PFSK-1 (cell line): ENCODE measurements around the gene DOCK8.

Experiments used
- FOXP2 ChIP-seq: optimal IDR thresholded peaks from 2 replicates; pipeline ENCODE3; 2011; ENCODE audit warnings: borderline replicate concordance, control low read depth, inconsistent platforms; ENCODE audit not compliant: insufficient read depth; ENCODE audit errors: extremely low read length, extremely low read depth
- POLR2AphosphoS5 ChIP-seq: IDR thresholded peaks from 2 replicates; pipeline ENCODE4 v1.6.1; 2012; ENCODE audit warnings: low read depth, mild to moderate bottlenecking, control low read depth, low read length, moderate library complexity
- SIN3A ChIP-seq: IDR thresholded peaks from 2 replicates; pipeline ENCODE4 v1.6.1; 2012; ENCODE audit warnings: mild to moderate bottlenecking, low read length, moderate library complexity, borderline replicate concordance; ENCODE audit not compliant: insufficient read depth
- TAF1 ChIP-seq: IDR thresholded peaks from 2 replicates; pipeline ENCODE4 v1.6.1; 2012; ENCODE audit warnings: low read length, control low read depth, borderline replicate concordance; ENCODE audit not compliant: insufficient read depth
- TF ChIP-seq, protein P1 (sequence below), 2 experiments: IDR thresholded peaks; 2 replicates each; pipeline versions ENCODE4 v1.6.1 to v1.8.0; 2011 to 2012; ENCODE audit warnings: low read depth in 2 of 2, low read length in 2 of 2, control low read depth in 1 of 2, inconsistent platforms in 1 of 2, mild to moderate bottlenecking in 1 of 2, moderate library complexity in 1 of 2; ENCODE audit not compliant: insufficient read depth in 1 of 2

DOCK8 gene

DNA sequence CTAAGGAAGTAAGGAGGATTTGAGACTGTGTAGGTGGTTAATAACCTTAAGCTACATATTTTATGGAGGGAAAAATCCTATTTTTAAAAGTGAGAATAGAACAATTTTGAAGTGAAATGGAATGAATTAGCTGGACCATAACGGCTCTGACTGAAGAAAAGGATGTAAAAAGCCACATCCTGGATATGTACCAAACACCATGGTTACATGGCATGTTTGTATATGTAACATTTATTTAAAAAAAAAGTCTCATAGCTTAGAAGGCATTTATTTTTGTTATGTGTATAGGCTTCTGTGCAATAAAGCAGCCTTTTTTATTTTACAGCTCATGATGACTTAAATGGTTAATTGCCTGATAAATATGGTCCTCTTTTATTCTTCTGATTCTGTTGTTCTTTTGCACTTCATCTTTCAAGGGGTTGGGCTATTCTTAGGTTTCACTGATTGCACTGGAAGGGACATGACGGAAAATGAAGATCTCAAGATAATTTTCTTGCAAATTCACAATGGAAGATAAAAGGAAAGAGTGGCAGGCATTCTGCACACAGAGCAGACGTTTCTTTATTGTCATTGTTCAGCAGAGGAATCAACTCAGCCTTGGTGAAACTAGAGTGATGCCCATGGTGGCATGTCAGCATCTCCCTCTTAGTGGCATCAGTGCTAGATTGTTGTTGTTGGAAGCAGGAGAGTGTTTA, 63.1 kb downstream of the DOCK8 start:
- TF ChIP-seq POLR2AphosphoS5 = no peak
- TF ChIP-seq, protein P1, sequence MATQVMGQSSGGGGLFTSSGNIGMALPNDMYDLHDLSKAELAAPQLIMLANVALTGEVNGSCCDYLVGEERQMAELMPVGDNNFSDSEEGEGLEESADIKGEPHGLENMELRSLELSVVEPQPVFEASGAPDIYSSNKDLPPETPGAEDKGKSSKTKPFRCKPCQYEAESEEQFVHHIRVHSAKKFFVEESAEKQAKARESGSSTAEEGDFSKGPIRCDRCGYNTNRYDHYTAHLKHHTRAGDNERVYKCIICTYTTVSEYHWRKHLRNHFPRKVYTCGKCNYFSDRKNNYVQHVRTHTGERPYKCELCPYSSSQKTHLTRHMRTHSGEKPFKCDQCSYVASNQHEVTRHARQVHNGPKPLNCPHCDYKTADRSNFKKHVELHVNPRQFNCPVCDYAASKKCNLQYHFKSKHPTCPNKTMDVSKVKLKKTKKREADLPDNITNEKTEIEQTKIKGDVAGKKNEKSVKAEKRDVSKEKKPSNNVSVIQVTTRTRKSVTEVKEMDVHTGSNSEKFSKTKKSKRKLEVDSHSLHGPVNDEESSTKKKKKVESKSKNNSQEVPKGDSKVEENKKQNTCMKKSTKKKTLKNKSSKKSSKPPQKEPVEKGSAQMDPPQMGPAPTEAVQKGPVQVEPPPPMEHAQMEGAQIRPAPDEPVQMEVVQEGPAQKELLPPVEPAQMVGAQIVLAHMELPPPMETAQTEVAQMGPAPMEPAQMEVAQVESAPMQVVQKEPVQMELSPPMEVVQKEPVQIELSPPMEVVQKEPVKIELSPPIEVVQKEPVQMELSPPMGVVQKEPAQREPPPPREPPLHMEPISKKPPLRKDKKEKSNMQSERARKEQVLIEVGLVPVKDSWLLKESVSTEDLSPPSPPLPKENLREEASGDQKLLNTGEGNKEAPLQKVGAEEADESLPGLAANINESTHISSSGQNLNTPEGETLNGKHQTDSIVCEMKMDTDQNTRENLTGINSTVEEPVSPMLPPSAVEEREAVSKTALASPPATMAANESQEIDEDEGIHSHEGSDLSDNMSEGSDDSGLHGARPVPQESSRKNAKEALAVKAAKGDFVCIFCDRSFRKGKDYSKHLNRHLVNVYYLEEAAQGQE (IDR thresholded peaks at IDR 0.05; ENCODE audit: insufficient read depth in 1 of 2, low read depth in 2 of 2, low read length in 2 of 2) = no peak

DNA sequence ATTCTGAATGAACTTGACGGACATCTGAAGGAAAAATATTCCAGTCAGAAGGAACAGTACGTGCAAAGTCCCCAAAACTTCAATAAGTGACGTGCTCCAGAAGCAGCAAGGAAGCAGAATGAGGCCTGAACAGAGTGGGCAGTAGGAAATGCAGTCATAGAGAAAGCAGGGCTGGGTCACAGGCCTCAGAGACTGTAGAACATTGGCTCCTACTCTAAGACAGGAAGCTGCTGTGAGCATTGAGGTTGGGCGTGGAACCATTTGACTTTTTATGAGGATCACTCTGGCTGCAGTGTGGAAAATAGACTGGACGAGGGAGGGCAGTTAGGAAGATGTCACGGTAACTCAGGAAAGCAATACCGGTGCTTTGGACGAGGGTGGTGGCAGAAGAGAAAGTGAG, 64.0 kb downstream of the DOCK8 start:
- TF ChIP-seq POLR2AphosphoS5 (no peak), TAF1 (no peak), FOXP2 (no peak), SIN3A (no peak)
- TF ChIP-seq, protein P1 (IDR thresholded peaks at IDR 0.05; ENCODE audit: insufficient read depth in 1 of 2, low read depth in 2 of 2, low read length in 2 of 2) = no peak

DNA sequence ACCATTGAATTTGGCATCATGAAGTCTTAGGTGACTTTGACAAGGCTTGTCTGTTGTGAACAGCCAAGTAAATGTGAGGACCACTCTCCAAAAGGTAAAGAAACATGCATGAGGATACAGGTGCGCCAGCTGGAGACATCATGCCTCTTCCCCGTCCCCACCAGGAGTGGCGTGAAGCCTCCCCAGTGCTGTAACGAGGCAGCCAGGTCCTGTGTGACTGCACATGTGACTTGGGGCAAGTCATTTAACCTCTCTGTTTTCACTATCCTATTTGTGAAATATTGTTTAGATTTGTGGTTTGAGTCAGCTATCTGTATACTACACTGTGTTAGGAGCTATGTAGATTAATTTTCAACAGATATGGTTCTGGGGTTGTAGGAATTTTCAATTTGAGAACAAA, 65.0 kb downstream of the DOCK8 start:
- TF ChIP-seq TAF1 (no peak), POLR2AphosphoS5 (no peak), FOXP2 (no peak), SIN3A (no peak)
- TF ChIP-seq, protein P1 (IDR thresholded peaks at IDR 0.05; ENCODE audit: insufficient read depth in 1 of 2, low read depth in 2 of 2, low read length in 2 of 2) = no peak

DNA sequence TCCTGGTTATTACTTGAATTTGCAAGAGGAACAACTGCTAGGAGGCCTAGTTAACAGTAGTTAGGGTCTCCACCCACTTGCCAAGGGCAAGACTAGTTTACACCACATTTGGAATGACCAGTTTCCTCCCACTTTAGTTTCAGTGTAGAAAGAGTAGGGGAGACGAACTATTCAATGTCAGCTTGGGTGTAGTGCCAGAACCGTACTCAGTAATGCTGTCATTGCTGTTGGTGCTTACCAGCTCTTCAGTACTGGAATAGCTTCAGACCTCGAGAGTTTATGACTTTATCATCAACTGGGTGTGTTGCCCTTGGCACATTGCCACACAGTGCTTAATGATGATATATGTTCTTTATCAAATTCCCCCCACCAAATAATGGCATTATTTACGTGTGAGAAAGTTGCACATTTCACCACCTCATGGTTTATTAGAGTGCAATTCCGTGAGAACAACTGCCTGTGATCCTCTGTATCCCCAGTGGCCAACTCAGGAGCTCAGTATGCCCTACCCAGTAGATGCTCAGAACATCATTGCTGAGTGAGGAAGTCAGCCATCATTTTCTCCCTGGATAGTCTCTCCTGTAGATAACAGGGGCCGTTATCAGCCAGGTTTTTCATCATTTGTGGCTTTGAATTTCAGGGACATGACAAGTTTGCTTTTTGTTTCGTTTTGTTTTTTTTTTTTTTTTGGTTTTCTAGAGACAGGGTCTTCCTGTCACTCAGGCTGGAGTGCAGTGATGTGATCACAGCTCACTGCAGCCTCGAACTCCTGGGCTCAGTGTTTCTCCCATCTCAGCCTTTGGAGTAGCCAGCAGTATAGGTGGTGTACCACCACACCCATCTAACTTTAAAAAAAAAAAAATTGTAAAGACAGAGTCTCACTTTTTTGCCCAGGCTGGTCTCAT, 67.3 kb downstream of the DOCK8 start:
- TF ChIP-seq, protein P1 (IDR thresholded peaks at IDR 0.05; ENCODE audit: insufficient read depth in 1 of 2, low read depth in 2 of 2, low read length in 2 of 2) = no peak
- TF ChIP-seq TAF1 = no peak
- no peak for TF ChIP-seq POLR2AphosphoS5
- no peak for TF ChIP-seq FOXP2
- no peak for TF ChIP-seq SIN3A
